ENCODE measurements around the gene GALNTL6. TPM values are rescaled to one million over a fixed set of nuclear protein-coding genes. Genes with fewer than 3 reads are reported as not detected.
"Not testable (repeated sequence)": the region's sequence is repeated elsewhere in the genome, so short reads cannot be mapped to it uniquely, and the experiment has no call there.

The GALNTL6 gene
- polyA plus RNA-seq, 1 donor from 2014 or later: 14.9 TPM

GRCh38 chr4:172881645-172882044 lies 1068.4 kb downstream of the GALNTL6 start:
- no peaks in the 10 kb centered on the region for H3K79me2 ChIP-seq (replicated peaks; ENCODE audit: insufficient read depth, low read length)
- H2AFZ ChIP-seq (ENCODE audit: low read depth, low read length): no peak overlapping the region
- TF ChIP-seq RAD21 (conservative IDR thresholded peaks at IDR 0.05): no peak
- TF ChIP-seq POLR2AphosphoS5 (IDR thresholded peaks at IDR 0.05): no peak
- no peak for TF ChIP-seq TAF1 (IDR thresholded peaks at IDR 0.05; ENCODE audit: low read depth)
- no peak for TF ChIP-seq CTCF (IDR thresholded peaks at IDR 0.05; ENCODE audit: poor library complexity, severe bottlenecking)
- no peak for TF ChIP-seq SMC3 (conservative IDR thresholded peaks at IDR 0.05; ENCODE audit: poor library complexity)
- TF ChIP-seq EZH2 (IDR thresholded peaks at IDR 0.05; ENCODE audit: borderline replicate concordance, insufficient read depth, low read length, poor library complexity, severe bottlenecking): no peak
- no peak for TF ChIP-seq EP300 (conservative IDR thresholded peaks at IDR 0.05; ENCODE audit: poor library complexity, severe bottlenecking)
- no peak for TF ChIP-seq REST (IDR thresholded peaks at IDR 0.05; ENCODE audit: borderline replicate concordance)
- no peak for TF ChIP-seq MXI1 (conservative IDR thresholded peaks at IDR 0.05; ENCODE audit: poor library complexity, severe bottlenecking)
- no peaks in the 10 kb centered on the region for H3F3A ChIP-seq (ENCODE audit: insufficient read depth, low read length, poor library complexity, severe bottlenecking)
- H3K9ac ChIP-seq (ENCODE audit: low read length): no peak overlapping the region
- H3K4me2 ChIP-seq (ENCODE audit: low read length): no peak overlapping the region
- no peaks in the 10 kb centered on the region for H3K36me3 ChIP-seq (ENCODE audit: insufficient read depth, low read length)
- H3K4me3 ChIP-seq (ENCODE audit: low read length): no peak overlapping the region
- H3K9me3 ChIP-seq (ENCODE audit: low read length): no peaks in the 10 kb centered on the region
- no peaks in the 10 kb centered on the region for H4K20me1 ChIP-seq (ENCODE audit: insufficient read depth)
- H3K9me2 ChIP-seq (ENCODE audit: insufficient read depth, low read length): no peaks in the 10 kb centered on the region
- H3K27ac ChIP-seq (ENCODE audit: low read length): no peak overlapping the region
- no peaks in the 10 kb centered on the region for H3K27me3 ChIP-seq (ENCODE audit: insufficient read depth, low read depth, low read length)

- H3K9me3 ChIP-seq (ENCODE audit: low read length); H3K36me3 ChIP-seq (ENCODE audit: insufficient read depth, low read length); H3K4me3 ChIP-seq (ENCODE audit: low read length); H3K4me2 ChIP-seq (ENCODE audit: low read length); H3K9ac ChIP-seq (ENCODE audit: low read length); H3F3A ChIP-seq (ENCODE audit: insufficient read depth, low read length, poor library complexity, severe bottlenecking); H2AFZ ChIP-seq (ENCODE audit: low read depth, low read length); H3K9me2 ChIP-seq (ENCODE audit: insufficient read depth, low read length); H3K27ac ChIP-seq (ENCODE audit: low read length); H3K79me2 ChIP-seq (replicated peaks; ENCODE audit: insufficient read depth, low read length); H3K27me3 ChIP-seq (ENCODE audit: insufficient read depth, low read depth, low read length); H4K20me1 ChIP-seq (ENCODE audit: insufficient read depth): not testable (repeated sequence)
Observed at GRCh38 chr4:172887358-172887757, 1074.2 kb downstream of the GALNTL6 start.

- Histone ChIP-seq H3F3A (ENCODE audit: insufficient read depth, low read length, poor library complexity, severe bottlenecking) (no peaks in the 10 kb centered on the region), H3K79me2 (replicated peaks; ENCODE audit: insufficient read depth, low read length) (no peaks in the 10 kb centered on the region), H2AFZ (ENCODE audit: low read depth, low read length) (no peak overlapping the region), H4K20me1 (ENCODE audit: insufficient read depth) (no peaks in the 10 kb centered on the region), H3K9ac (ENCODE audit: low read length) (no peak overlapping the region), H3K4me2 (ENCODE audit: low read length) (no peak overlapping the region), H3K27ac (ENCODE audit: low read length) (no peak overlapping the region), H3K4me3 (ENCODE audit: low read length) (no peak overlapping the region), H3K27me3 (ENCODE audit: insufficient read depth, low read depth, low read length) (no peaks in the 10 kb centered on the region), H3K9me3 (ENCODE audit: low read length) (no peaks in the 10 kb centered on the region), H3K36me3 (ENCODE audit: insufficient read depth, low read length) (no peaks in the 10 kb centered on the region), H3K9me2 (ENCODE audit: insufficient read depth, low read length) (no peaks in the 10 kb centered on the region)
- TF ChIP-seq EZH2 (IDR thresholded peaks at IDR 0.05; ENCODE audit: borderline replicate concordance, insufficient read depth, low read length, poor library complexity, severe bottlenecking): no peak
- TF ChIP-seq RAD21 (conservative IDR thresholded peaks at IDR 0.05): no peak
- no peak for TF ChIP-seq SMC3 (conservative IDR thresholded peaks at IDR 0.05; ENCODE audit: poor library complexity)
- no peak for TF ChIP-seq CTCF (IDR thresholded peaks at IDR 0.05; ENCODE audit: poor library complexity, severe bottlenecking)
Observed at GRCh38 chr4:172887959-172888358, 1074.8 kb downstream of the GALNTL6 start.
